HG03521 (cell line): ENCODE results near the gene TOMT.

Source experiments
- ATAC-seq: cut with Tn5 transposase; IDR thresholded peaks from one replicate; pipeline ENCODE4 v1.9.1; 2021; ENCODE audit warnings: mild to moderate bottlenecking, moderate library complexity; ENCODE audit not compliant: unreplicated experiment

TOMT gene

DNA sequence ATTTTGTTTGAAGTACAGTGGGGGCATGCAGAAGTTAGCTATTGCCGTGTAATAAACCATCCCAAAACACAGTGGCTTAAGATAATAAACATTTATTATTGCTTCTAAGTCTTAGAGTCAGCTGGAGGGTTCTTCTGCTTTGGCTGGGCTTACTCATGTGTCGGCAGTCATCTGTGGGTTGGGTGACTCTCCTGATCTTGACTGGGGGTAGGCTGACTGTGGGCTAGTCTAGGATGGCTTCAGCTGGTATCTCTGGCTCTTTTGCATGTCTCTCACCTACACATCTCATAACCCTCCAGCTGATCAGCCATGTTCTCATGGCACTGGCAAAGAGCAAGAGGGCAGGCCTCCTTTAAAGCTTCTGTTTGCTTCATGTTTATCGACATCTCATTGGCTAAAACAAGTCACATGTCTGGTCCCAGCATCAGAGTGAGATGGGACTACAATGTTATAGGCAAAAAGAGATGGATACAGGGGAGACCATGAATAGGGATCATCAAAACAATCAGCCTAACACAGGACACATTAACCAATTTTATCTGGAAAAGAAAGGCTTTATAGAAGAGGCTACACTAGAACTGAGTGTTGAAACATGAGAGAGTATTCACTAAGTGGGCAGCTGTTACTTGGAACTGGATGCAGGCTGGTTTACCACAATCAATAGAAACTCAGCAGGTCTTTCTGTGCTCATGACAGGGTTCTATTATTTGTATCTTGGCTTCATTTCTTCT lies 19.9 kb upstream of the TOMT start:
- no peak for ATAC-seq

DNA sequence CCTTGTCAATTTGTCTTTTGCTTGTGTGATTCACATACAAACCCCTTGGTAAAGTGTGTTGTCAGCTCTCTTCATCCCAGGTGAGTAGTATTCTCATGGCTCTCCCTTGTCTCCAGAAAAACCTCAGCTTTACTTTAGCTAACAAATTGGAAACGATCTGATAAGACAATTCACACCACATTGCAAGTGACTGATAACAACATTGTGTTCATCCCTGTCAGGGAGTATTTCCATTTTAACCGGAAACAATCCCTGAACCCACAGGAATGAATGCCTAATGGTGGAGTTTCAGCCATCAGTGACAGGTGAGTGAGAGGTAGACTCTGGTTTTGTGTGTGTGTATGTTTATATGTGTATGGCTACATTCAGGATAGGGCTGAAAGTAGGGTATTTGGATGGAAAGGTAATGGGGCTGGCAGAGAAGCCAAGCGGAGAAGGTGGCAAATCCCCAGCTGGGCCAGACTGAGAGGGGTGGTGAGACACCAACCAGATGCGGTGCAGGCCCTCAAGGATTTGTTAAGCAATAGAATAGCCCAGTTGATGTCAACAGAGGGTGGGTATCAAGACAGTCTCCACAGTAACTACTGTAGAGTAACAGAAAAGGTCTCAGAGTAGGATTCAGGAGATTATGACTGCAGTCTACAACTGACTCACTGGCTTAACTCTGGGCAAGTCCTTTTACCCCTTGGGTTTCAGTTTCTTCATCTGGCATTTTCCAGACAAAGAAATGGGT lies 17.5 kb upstream of the TOMT start:
- ATAC-seq: no peak

DNA sequence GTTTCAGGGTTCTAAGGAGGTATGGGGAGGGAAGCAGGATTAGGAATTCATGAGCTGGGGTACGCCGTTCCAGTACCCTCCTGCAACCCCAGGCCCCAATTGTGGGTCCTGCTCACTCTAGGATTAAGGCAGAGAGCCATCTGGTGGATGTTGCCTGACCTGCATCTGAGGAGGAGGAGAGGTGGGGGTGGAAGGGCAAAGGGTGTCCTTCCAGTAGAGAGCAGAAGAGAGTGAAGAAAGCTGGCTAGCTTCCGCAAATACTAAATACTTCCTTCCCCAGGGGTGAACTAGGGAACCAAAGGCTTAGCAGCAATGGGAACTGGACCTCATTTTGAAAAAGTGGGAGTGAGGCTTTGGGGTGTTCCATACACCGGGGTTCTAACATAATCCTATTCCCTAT lies 14.4 kb upstream of the TOMT start:
- no peak for ATAC-seq

DNA sequence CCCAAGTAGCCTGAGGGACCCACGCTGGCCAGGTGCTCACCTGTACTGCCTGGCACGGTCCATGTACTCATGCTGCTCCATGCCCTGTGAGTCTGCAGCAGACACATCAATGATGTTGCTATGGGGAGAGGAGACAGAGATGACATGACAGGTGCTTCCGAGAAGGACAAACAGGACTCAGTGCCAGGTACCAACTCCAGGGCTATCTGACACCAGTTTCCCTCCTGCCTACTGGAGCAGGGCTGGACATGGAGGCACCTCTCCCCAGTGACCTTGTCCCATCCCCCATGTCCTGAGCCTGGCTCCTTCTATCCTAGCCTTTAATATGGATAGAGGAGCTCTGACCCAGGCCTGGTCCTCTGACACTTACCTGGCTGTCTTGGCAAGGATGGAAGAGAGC lies 7.0 kb upstream of the TOMT start:
- ATAC-seq: no peak

DNA sequence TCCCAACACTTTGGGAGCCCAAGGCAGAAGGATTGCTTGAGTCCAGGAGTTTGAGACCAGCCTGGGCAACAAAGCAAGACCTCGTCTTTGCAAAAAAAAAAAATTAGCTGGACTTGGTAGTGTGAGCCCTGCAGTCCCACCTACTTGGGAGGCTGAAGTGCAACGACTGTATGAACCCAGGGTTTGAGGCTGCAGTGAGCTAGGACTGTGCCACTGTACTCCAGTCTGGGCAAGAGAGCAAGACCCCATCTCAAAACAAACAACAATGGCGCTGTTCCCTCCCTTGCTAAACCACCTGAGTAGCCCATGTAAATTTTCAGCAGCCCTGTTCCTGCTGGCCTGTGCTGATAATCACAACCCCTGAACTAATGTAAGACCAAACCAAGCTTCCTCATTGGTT lies 5.7 kb upstream of the TOMT start:
- ATAC-seq: no peak

DNA sequence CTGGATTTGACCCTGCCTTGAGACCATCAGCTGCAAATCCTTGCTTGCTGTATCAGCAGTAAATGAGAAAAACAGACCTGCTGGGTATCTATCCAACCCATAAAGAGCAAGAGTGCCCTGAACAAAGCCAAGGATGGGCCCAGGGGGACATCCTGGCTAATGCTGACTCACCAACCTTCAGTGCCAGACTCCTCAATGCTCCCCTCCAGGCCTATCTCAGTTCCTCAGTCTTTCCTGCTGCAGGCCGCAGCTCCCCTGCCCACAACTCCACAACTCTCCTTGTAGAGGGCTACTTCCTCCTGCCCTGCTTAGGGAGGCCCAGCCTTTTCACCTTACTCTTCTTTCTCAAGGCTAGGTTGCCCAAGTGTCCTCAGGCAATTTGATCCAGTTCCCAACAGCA lies 5.3 kb upstream of the TOMT start:
- no peak for ATAC-seq

DNA sequence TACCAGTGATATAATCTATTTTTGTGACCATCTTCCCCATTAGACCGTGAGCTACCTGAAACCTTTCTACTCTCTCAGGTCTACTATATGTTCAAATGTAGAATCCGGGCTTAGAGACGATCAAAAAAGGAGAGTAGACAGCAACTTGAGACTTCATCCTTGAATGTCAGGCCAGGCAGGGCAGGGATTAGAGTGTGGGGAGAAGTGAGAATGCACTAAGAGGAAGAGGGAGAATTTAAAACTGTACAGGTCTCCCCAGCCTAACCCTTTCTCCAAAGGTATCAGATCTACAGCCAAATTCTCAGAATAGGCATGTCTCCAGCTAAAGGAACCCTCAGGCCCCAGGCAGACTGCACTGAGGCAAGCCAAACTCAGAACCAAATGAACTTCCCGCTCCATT lies 3.6 kb upstream of the TOMT start:
- ATAC-seq: no peak

DNA sequence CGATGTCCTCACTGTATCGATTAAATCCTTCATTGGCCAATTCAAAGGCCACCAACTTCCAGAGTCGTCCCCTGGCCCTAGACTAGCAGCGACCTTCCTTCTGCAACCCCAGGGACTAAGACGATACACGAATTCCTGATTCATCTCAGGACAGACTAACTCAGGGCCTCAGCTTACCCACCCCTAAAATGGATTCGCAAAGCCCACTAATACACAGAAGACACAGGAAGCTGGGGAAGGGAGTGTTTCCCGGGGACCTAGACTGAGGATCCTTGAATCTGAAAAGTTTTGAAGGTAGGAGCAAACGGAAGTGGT lies 3.1 kb upstream of the TOMT start:
- ATAC-seq: no peak

DNA sequence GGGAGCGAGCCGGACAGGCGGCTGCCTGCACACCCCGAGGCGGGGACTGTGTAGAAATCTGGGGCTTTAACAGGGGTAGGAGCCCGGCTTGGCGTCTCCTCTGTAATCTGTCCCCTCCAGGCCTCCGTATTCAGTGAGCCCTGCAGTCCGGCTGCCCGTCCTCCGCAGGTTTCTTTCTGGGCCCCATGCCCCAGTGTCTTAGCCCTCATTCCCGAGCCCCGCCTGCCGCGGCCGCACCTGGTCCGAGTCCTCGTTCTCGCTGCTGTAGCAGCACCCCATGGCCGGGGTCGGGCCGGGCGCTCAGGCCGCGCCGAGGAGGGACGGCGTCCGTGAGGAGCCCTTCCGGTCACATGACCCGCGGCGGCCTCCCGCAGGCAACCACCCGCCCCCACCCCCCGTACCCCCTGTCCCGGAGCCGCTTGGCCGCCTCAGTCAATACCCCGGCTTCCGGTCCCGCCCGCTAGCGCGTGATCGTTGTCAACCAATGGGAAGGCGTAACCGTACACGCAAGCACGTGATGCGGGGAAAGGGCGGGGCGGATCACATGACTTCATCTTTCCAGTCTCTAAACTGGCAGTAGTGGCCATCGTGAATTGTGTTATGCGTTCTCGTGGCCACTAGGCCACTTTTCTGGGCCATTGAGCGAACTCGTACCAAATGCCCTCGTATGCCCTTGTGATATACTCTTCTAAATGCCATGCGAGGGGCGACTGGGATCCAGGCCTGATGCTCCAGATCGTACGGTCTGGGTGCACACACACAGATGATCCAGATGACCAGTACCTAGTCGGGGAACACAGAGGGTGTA lies 2.6 kb upstream of the TOMT start, which contains the start of gene LAMTOR1:
LAMTOR1 (minus strand) TSS at position 352 of the 808 bp plus-strand sequence; CDS start at position 279, 73 bp downstream.
- ATAC-seq: peak; percentile 84

DNA sequence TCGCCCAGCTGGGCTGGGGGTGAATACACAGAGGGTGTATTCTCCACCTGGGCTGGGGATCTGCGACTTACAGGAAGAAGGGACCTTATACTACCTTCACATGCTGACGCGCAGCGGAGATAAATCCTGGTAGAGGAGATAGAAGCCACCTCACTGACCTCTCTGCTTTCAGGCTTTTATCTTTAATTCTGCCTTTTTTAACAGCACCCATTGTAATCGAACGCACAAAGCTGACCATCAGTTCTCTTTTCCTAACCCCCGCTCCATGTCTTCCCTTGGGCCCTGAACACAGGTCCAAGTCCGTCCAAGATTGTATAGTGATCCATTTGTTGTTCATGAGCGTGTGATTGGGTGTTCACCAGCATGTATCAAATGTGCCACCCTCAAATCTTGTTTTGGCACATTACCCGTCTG lies 2.0 kb upstream of the TOMT start:
- ATAC-seq: no peak

DNA sequence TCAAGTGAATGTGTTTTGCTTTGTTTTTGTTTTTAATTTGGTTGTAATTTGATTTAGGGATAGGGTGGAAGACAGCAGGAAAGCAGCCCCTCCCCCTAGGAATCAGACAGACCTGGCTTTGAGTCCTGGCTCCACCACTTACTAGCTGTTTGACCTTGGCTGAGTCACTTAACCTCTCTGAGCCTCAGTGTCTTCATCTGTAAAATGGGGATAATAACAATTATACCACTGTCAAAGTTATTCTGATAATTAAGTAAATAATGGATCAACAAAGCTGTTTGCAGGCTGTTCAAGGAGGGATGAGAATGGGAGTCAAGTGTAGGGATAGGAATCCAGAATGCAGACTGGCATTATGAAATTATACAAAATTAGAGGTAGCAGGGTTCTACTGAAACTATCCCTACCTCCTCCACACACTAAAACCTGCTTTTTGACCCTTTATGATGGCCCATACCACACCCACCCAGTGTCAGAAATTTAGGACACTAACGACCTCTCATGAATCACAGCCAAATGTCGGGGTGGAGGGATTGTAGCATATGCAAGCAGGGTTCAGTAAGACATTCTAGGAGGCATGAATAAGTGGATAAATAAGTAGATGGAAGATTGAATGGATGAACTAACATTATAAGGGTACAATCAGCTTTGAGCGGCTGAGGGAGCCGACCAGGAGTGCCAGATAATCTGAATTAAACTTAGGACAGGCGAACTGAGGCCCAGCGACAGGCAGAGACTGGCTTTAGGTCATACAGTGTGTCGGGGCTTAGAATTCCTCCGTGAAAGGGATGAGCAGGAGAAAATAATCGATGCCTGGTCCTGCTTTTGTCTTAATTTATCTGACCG lies 5.8 kb downstream of the TOMT start:
- ATAC-seq: no peak

DNA sequence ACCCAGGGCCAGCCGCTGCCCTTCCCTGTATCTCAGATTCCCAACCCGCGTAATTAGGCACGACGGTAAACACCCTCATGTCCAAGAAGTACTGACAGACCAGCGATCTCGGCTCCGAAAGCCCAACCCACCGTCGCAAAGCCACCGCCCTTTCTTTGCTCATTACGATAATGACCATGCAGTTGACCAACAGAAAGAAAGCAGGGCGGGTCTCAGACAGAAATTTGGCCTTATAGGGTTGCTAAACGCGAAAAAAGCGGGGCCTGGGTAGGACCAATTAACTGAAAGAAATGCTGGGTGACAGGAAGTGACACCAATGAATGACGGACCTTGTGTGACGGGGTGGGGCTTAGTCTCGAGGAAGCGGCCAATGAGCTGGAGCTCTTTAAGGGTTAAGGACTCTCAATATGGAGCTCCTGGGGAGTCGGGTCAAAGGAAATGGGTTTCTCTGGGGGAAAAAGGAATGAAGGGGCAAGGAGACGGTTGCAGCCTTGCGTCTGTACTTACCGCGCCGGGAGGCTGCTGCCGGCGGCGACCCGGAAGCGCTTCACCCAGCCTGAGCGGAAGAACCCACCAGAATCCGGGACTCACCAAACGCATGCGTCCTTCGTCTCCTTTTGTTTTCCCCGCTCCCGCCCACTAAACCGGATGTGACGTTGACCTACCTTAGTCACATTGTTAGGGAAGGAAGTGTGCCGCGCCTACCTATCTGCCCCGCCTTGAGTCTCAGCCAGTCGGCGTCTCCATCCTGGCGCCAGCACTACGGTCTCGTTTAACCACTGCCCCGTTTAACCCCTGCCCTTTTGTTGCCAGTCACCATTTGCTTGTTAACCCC lies 6.6 kb downstream of the TOMT start, which contains the start of gene ANAPC15:
ANAPC15 (minus strand) TSS at position 553 of the 835 bp plus-strand sequence. CDS start 1,419 bp downstream, outside the sequence.
- peak; percentile 87 for ATAC-seq

DNA sequence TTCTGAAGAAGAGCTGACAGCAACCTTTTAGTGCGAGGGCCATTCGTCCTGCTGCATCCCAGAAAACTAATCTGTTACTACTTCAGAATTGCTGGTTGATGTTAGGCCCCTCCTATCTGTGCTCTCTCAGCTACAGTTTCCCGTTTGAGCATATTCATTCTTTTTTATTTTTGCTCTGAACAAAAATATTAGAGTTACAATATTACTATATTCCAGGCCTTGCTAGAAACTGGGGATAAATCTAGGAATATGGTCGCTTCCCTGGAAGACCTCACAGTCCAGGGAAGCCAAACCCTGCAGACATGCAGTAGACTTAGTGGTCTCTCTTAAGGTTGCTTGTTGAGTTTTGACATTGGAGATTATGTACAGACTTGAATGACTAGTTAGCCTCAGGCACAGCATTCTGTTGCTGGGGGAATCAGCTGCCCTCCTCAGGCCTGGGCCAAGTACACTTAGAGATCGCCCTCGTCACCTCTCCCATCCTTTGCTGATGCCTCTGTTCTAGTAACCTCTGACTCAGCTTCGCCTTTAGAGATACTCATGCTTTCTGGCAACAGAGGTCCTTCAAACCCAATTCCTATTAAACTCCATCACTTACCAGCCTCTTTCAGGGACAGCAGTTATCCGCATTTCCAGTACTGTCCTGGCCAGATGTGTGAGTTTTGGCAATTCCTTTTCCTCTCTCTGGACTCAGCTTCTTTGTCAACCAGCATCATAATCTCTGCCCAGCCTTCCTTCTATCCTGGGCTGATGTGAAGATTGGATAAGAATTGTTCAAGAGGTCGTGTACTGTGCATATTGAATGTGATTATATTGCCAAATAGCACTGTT lies 7.5 kb downstream of the TOMT start:
- ATAC-seq: no peak

DNA sequence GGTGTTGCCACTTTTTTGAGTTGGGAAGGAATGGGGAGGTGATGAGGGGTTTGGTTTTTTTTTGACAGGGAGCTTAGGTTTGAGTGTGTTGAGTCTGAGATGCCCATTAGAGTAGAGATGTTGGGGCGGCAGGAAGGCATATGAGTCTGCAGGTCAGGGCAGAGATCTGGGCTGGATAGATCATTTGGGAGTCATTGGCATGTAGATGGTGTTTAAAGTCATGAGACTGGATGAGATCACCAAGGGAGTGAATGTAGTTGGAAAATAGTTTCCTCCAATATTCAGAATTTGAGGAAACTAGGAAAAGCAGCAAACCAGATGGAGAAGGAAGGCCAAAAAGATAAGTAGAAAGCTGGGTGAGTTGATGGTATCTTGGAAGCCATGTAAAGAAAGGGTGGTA lies 8.8 kb downstream of the TOMT start:
- ATAC-seq: no peak

DNA sequence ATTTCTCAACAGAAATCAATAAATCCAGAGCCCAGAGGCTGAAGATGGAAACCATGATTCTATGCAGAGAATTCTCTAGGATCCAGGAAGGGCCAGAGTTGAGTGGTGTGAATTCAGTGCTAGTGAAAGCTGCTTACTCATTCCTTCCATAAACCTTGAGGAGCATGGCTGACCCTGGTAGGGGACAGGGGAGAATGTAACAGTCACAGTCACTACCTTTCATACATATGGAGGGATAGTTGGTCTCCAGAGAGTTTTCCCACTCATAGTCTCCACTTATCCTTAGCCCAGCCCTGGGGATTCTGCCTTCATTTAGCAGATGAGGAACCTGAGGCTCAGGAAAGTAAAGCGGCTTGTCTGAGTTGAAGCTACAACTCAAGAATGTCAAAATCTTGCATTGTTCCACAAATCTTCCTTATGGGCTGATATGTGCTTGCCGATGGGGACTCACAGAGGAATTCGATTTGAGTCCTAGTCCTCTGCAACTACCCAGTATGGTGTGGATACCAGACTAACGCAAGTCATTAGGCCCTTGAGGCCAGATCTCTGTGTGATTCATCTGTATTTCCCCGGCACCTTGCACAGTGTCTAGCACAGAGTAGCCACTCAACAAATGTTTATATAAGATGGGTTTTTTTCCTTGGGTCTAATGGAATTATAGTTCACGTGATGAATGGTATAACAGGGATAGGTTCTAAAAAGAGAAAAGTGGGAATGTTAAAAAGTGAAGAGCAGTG lies 10.5 kb downstream of the TOMT start:
- ATAC-seq: no peak

DNA sequence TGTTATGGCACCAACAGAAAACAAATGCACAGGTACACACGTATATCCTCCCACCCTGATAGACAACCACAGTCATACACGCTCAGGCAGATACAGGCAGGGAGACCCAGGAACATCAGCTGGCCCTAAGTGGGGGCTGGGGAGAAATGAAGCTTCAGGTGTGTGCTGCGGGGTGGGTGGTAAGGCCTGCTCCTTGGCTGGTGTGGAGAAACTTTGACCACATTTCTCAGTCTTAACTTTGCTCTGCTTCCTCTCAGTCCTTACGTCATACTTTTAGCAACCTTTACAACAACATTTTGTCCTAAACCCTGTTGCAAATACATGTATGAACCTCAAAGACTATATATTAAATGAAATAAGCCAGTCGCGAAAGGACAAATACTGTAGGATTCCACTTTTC lies 13.5 kb downstream of the TOMT start:
- ATAC-seq: no peak

DNA sequence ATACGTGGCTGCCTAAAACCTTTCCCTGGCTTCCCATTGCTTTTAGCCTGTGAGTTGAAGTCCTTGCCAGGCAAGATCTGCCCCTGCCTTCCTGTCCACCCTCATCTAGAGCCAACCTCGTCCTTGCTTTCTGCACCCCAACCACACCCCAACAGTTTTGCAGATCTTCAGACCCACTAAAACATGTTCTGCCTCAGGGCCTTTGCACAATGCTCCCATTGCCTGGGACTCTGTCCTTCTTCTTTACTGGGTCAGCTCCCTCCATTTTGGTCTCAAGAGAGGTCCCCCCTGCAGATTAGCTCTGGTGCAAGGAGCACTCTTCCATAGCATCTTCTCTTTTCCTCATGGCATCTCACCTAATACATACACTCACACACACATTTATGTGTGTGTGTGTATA lies 15.2 kb downstream of the TOMT start:
- no peak for ATAC-seq

DNA sequence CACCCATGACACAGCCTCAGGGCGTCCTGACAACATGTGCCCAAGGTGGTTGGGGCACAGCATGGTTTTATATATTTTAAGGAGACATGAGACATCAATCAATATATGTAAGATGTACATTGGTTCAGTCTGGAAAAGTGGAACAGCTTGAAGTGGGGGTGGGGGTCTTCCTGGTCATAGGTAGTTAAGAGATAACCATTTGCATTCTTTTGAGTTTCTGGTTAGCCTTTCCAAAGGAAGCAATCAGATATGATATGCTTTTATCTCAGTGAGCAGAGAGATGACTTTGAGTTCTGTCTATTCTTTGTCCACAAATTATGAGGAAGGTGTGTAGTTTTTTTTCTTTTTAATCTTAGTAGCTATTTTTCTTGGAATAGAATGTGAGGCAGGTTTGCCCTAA lies 16.9 kb downstream of the TOMT start:
- no peak for ATAC-seq
